ENCODE measurements around the gene ESYT2. TPM values are rescaled to one million over a fixed set of nuclear protein-coding genes. Genes with fewer than 3 reads are reported as not detected.

The ESYT2 gene
- total and polyA plus RNA-seq, 2 donors (not counting 1 experiment from before 2014, with no cell fraction given) = 66.0 to 93.0 TPM

- Histone ChIP-seq H3K4me3 (replicated peaks in 1 of 4; ENCODE audit: control extremely low read depth in 1 of 4, insufficient read depth in 1 of 4, low read depth in 3 of 4, low read length in 4 of 4) (no peak overlapping the region), H3K9me3 (ENCODE audit: control insufficient read depth, insufficient read depth, low read depth, low read length) (no peaks in the 10 kb centered on the region), H2AFZ (ENCODE audit: low read length) (no peak overlapping the region), H3K27ac (ENCODE audit: insufficient read depth, low read length) (no peak overlapping the region), H3K9ac (ENCODE audit: insufficient read depth, low read length) (no peak overlapping the region), H3K4me2 (ENCODE audit: extremely low read depth, insufficient read depth, low read length) (no peak overlapping the region), H3K27me3 (ENCODE audit: control insufficient read depth, insufficient read depth, low read length) (no peaks in the 10 kb centered on the region), H4K20me1 (ENCODE audit: control insufficient read depth, extremely low read depth, insufficient read depth, low read length) (no peaks in the 10 kb centered on the region), H3K79me2 (ENCODE audit: control insufficient read depth, insufficient read depth, low read length) (peaks cover 8% of the 10 kb centered on the region), H3K36me3 (ENCODE audit: control insufficient read depth, insufficient read depth, low read length) (peaks cover 14% of the 10 kb centered on the region), H3K4me1 (ENCODE audit: control insufficient read depth, extremely low read depth, insufficient read depth, low read length) (no peaks in the 10 kb centered on the region)
- DNase-seq (ENCODE audit: low read depth in 2 of 2) = no peak
- TF ChIP-seq CTCF (conservative IDR thresholded peaks at IDR 0.05 in 1 of 2, IDR thresholded peaks at IDR 0.05 in 1 of 2; ENCODE audit: low read depth in 1 of 2, low read length in 2 of 2) (no peak), EZH2 (IDR thresholded peaks at IDR 0.05; ENCODE audit: low read length, missing control alignments) (no peak)
These were observed 34.0 kb downstream of the ESYT2 start for GRCh38 chr7:158795272-158795671.

- H3K36me3 ChIP-seq (ENCODE audit: control insufficient read depth, insufficient read depth, low read length) = peaks cover 14% of the 10 kb centered on the region
- DNase-seq (ENCODE audit: low read depth in 2 of 2) = peak in 1 of 2 donors; percentile 22
- no peaks in the 10 kb centered on the region for H3K79me2 ChIP-seq (ENCODE audit: control insufficient read depth, insufficient read depth, low read length)
- TF ChIP-seq CTCF (conservative IDR thresholded peaks at IDR 0.05 in 1 of 2, IDR thresholded peaks at IDR 0.05 in 1 of 2; ENCODE audit: low read depth in 1 of 2, low read length in 2 of 2) = no peak
- no peak for TF ChIP-seq EZH2 (IDR thresholded peaks at IDR 0.05; ENCODE audit: low read length, missing control alignments)
- H3K9ac ChIP-seq (ENCODE audit: insufficient read depth, low read length) = no peak overlapping the region
- H3K4me1 ChIP-seq (ENCODE audit: control insufficient read depth, extremely low read depth, insufficient read depth, low read length) = no peaks in the 10 kb centered on the region
- no peak overlapping the region for H3K4me3 ChIP-seq (replicated peaks in 1 of 4; ENCODE audit: control extremely low read depth in 1 of 4, insufficient read depth in 1 of 4, low read depth in 3 of 4, low read length in 4 of 4)
- H3K9me3 ChIP-seq (ENCODE audit: control insufficient read depth, insufficient read depth, low read depth, low read length) = no peaks in the 10 kb centered on the region
- no peaks in the 10 kb centered on the region for H3K27me3 ChIP-seq (ENCODE audit: control insufficient read depth, insufficient read depth, low read length)
- H3K4me2 ChIP-seq (ENCODE audit: extremely low read depth, insufficient read depth, low read length) = no peak overlapping the region
- no peak overlapping the region for H3K27ac ChIP-seq (ENCODE audit: insufficient read depth, low read length)
- H2AFZ ChIP-seq (ENCODE audit: low read length) = no peak overlapping the region
- H4K20me1 ChIP-seq (ENCODE audit: control insufficient read depth, extremely low read depth, insufficient read depth, low read length) = no peaks in the 10 kb centered on the region
These were observed 38.2 kb downstream of the ESYT2 start for GRCh38 chr7:158791107-158791506.

- TF ChIP-seq CTCF (conservative IDR thresholded peaks at IDR 0.05 in 1 of 2, IDR thresholded peaks at IDR 0.05 in 1 of 2; ENCODE audit: low read depth in 1 of 2, low read length in 2 of 2) (no peak), EZH2 (IDR thresholded peaks at IDR 0.05; ENCODE audit: low read length, missing control alignments) (no peak)
- no peaks in the 10 kb centered on the region for H3K9me3 ChIP-seq (ENCODE audit: control insufficient read depth, insufficient read depth, low read depth, low read length)
- no peak overlapping the region for H2AFZ ChIP-seq (ENCODE audit: low read length)
- H3K4me1 ChIP-seq (ENCODE audit: control insufficient read depth, extremely low read depth, insufficient read depth, low read length) = no peaks in the 10 kb centered on the region
- no peaks in the 10 kb centered on the region for H3K27me3 ChIP-seq (ENCODE audit: control insufficient read depth, insufficient read depth, low read length)
- H3K27ac ChIP-seq (ENCODE audit: insufficient read depth, low read length) = no peak overlapping the region
- H3K4me2 ChIP-seq (ENCODE audit: extremely low read depth, insufficient read depth, low read length) = no peak overlapping the region
- no peak overlapping the region for H3K9ac ChIP-seq (ENCODE audit: insufficient read depth, low read length)
- H3K4me3 ChIP-seq (replicated peaks in 1 of 4; ENCODE audit: control extremely low read depth in 1 of 4, insufficient read depth in 1 of 4, low read depth in 3 of 4, low read length in 4 of 4) = no peak overlapping the region
- no peaks in the 10 kb centered on the region for H3K79me2 ChIP-seq (ENCODE audit: control insufficient read depth, insufficient read depth, low read length)
- H4K20me1 ChIP-seq (ENCODE audit: control insufficient read depth, extremely low read depth, insufficient read depth, low read length) = no peaks in the 10 kb centered on the region
- no peak for DNase-seq (ENCODE audit: low read depth in 2 of 2)
- H3K36me3 ChIP-seq (ENCODE audit: control insufficient read depth, insufficient read depth, low read length) = peaks cover 10% of the 10 kb centered on the region
These were observed 39.5 kb downstream of the ESYT2 start for GRCh38 chr7:158789842-158790241.

Data from fibroblast of lung (primary cell).